Karpas-422 (cell line): ENCODE data around the gene SLC1A3. TPM values are rescaled to one million over a fixed set of nuclear protein-coding genes. Genes with fewer than 3 reads are reported as not detected.

Experiments
- DNase-seq: peaks from one replicate; pipeline ENCODE4 v3.0.0-alpha.2; 2015
- H2AFZ ChIP-seq: fragments of 200-600 bp; sonication (generic); 2 replicates; pipeline ENCODE4 v1.6.1; 2014; ENCODE audit warnings: antibody characterized with exemption, low read length, mixed read lengths
- H3K27ac ChIP-seq: fragments of 200-600 bp; sonication (generic); 2 replicates; pipeline ENCODE4 v1.5.1; 2014; ENCODE audit warnings: mild to moderate bottlenecking, low read length, moderate library complexity
- H3K27me3 ChIP-seq: fragments of 200-600 bp; sonication (generic); 2 replicates; pipeline ENCODE4 v1.6.1; 2014; ENCODE audit warnings: low read length, mixed read lengths
- H3K36me3 ChIP-seq: fragments of 200-600 bp; sonication (generic); 2 replicates; pipeline ENCODE4 v1.6.1; 2014; ENCODE audit warnings: low read length, mixed read lengths; ENCODE audit not compliant: insufficient read depth
- H3K4me1 ChIP-seq: fragments of 200-600 bp; sonication (generic); 2 replicates; pipeline ENCODE4 v1.6.1; 2014; ENCODE audit warnings: mild to moderate bottlenecking, low read length, mixed read lengths
- H3K4me2 ChIP-seq: fragments of 200-600 bp; sonication (generic); 2 replicates; pipeline ENCODE4 v1.6.1; 2014; ENCODE audit warnings: low read length, low read depth, mild to moderate bottlenecking; ENCODE audit not compliant: poor library complexity, severe bottlenecking
- H3K4me3 ChIP-seq: fragments of 200-600 bp; sonication (generic); 2 replicates; pipeline ENCODE4 v1.5.1; 2014; ENCODE audit warnings: mild to moderate bottlenecking, antibody characterized with exemption, low read length, mixed read lengths
- H3K79me2 ChIP-seq: fragments of 200-600 bp; sonication (generic); 2 replicates; pipeline ENCODE4 v1.6.1; 2014; ENCODE audit warnings: mild to moderate bottlenecking, low read length, mixed read lengths
- H3K9ac ChIP-seq: fragments of 200-600 bp; sonication (generic); 2 replicates; pipeline ENCODE4 v1.6.0; 2014; ENCODE audit warnings: low read length
- H3K9me2 ChIP-seq: fragments of 200-600 bp; sonication (generic), shearing (Covaris generic); replicated peaks from 2 replicates; pipeline ENCODE4 v1.6.0; 2014; ENCODE audit warnings: mild to moderate bottlenecking, low read length, moderate library complexity; ENCODE audit not compliant: insufficient read depth
- H3K9me3 ChIP-seq: fragments of 300-700, 200-600 bp; sonication (generic); 2 replicates; pipeline ENCODE4 v1.6.1; 2014; ENCODE audit warnings: low read length, mixed read lengths
- H4K20me1 ChIP-seq: fragments of 200-600 bp; sonication (generic); 2 replicates; pipeline ENCODE4 v1.6.1; 2014; ENCODE audit warnings: mild to moderate bottlenecking, antibody characterized with exemption, low read length, low read depth; ENCODE audit not compliant: insufficient read depth
- total RNA-seq: library from RNA; depleted of rRNA; stranded (reverse); fragments of >200 nt; shearing (Covaris generic); gene quantifications from 2 replicates; pipeline ENCODE4 v1.2.3, GENCODE V29; 2014; ENCODE audit warnings: low replicate concordance

The SLC1A3 gene
- total RNA-seq, 1 experiment from 2014 or later = not detected

DNA sequence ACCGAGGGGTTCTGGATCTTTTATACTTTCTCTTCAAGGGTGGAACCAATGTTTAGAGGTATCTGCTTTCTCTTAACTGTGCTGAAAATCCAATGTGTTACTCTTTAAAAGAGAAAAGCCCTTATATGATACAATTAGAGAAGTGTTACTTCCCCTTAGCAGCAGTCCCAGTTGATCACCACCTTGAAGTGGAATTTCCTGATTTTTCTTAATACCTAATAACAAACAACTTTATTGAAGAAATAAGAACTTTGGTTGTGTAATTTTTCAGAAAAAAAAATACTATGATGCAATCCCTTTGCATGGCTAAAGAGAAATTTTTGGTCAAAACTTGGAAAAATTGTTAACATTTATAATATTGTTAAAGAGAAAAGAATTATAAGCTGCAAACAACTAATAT is 24.7 kb downstream of the SLC1A3 start:
- Histone ChIP-seq H2AFZ (no peak overlapping the region), H3K4me1 (no peaks in the 10 kb centered on the region), H3K36me3 (no peaks in the 10 kb centered on the region), H3K79me2 (no peaks in the 10 kb centered on the region), H3K9ac (no peak overlapping the region), H3K9me3 (no peaks in the 10 kb centered on the region), H3K4me2 (no peak overlapping the region), H3K27ac (no peak overlapping the region), H3K9me2 (no peaks in the 10 kb centered on the region), H3K4me3 (no peak overlapping the region), H4K20me1 (no peaks in the 10 kb centered on the region), H3K27me3 (no peaks in the 10 kb centered on the region)
- DNase-seq = peak; percentile 9

DNA sequence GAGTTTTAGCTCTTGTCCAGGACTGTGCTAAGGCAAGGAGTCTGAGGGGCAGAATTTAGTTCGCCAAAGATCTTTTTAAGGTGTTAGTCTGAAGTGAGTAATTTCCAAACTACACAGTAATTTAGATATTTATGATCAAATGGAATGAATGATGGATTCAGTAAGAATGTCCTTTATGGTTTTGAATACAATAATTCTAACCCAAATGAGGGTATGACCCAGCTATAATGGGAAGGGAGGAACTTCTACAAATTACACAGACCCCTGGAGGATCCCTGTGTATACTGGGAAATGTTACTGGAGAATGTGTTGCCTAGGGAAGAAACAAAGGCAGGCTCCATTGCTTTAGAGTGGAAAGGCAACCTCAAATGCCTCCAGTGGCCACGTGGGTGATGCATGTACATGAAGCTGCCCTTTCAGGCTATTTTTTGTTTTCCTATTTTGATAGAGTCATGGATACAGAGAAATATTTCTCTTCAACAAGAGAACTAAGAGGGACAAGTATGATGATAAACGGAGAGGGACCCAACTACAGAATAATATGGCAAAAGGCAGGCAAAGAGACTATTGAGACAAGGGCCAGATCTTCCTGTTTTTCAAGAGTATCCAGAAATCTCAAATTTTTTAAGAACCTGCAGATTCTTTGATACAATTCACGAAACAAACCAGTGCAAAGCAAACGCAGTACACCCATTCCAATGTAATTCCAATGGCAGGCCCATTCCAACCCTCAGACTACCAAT is 25.4 kb downstream of the SLC1A3 start:
- Histone ChIP-seq H3K9ac (no peak overlapping the region), H3K27me3 (no peaks in the 10 kb centered on the region), H2AFZ (no peak overlapping the region), H4K20me1 (no peaks in the 10 kb centered on the region), H3K36me3 (no peaks in the 10 kb centered on the region), H3K4me1 (no peaks in the 10 kb centered on the region), H3K9me3 (no peaks in the 10 kb centered on the region), H3K9me2 (no peaks in the 10 kb centered on the region), H3K4me2 (no peak overlapping the region), H3K27ac (no peak overlapping the region), H3K4me3 (no peak overlapping the region), H3K79me2 (no peaks in the 10 kb centered on the region)
- no peak for DNase-seq

DNA sequence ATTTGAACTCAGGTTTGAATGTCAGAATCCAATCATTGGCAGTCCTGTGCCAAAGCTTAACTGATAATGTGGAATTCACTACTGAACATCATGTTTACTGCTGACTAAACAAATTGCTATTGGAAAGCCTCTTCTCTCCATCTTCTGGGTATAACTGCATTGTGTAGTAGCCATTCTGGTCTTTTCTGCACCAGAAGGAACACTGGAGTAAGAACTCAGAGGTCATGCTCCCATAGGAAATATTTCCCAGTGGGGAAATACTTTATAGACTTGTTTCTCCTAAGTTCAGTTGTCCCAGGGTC is 25.9 kb downstream of the SLC1A3 start:
- Histone ChIP-seq H3K27ac (no peak overlapping the region), H2AFZ (no peak overlapping the region), H3K9me3 (no peaks in the 10 kb centered on the region), H4K20me1 (no peaks in the 10 kb centered on the region), H3K9ac (no peak overlapping the region), H3K27me3 (no peaks in the 10 kb centered on the region), H3K9me2 (no peaks in the 10 kb centered on the region), H3K4me2 (no peak overlapping the region), H3K4me1 (no peaks in the 10 kb centered on the region), H3K36me3 (no peaks in the 10 kb centered on the region), H3K4me3 (no peak overlapping the region), H3K79me2 (no peaks in the 10 kb centered on the region)
- DNase-seq = no peak

DNA sequence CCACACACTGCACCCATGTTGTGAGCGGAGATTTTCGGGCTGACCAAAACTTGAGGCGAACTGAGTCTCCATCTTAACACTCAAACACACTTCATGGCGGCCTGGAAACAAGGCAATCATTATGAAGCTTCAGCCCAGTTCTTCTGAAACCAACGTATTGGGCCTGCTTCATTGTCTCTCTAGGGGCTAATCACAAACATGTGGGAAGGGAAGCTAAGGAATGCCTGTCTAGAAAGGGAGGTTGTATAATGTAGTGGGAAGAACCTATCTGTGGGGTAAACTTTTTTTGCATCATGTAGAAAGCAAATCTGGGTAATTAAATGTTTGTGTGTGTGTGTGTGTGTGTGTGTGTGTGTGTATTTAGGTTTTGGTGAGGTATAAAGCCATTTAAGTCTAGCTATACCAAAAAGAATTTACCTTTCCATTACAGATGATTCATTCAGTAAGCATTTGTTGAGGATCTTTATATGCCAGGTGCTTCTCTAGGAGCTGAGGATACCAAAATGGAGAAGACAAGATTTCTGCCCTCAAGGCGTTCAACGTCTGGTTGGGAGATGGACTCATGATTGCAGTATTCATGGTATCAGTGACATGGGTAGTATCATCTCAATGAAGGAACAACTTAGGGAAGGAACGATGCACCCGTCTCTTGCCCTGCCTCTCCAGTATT is 29.4 kb downstream of the SLC1A3 start:
- no peaks in the 10 kb centered on the region for H4K20me1 ChIP-seq
- H3K9me3 ChIP-seq = no peaks in the 10 kb centered on the region
- H3K27me3 ChIP-seq = 0 out of 2 replicates have a peak, but pooled peaks cover 2% of the 10 kb centered on the region
- H3K4me1 ChIP-seq = no peaks in the 10 kb centered on the region
- no peak overlapping the region for H3K4me2 ChIP-seq
- H3K9me2 ChIP-seq = no peaks in the 10 kb centered on the region
- no peak overlapping the region for H2AFZ ChIP-seq
- H3K79me2 ChIP-seq = no peaks in the 10 kb centered on the region
- H3K27ac ChIP-seq = no peak overlapping the region
- no peak overlapping the region for H3K9ac ChIP-seq
- H3K4me3 ChIP-seq = no peak overlapping the region
- no peaks in the 10 kb centered on the region for H3K36me3 ChIP-seq
- no peak for DNase-seq

DNA sequence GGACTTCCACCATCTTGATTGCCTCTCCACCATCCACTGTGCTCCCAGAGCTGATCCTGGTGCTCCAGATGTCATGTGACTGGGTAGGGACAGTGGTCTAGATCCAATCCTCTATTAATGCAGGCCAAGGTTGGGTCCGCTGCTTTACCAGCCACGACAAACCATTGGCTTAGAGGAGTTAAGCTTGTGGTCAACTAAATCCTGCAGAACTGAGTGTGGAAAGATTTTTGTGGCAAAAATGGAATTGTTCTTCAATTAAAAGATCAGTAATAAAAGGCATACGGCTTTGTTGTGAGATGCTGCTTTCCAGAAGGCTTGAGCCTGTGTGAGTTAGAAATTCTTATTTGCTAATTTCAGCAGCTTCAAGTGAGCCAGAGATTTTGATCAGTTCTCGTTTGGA is 30.7 kb downstream of the SLC1A3 start:
- H3K4me2 ChIP-seq = no peak overlapping the region
- H3K9me2 ChIP-seq = no peaks in the 10 kb centered on the region
- H3K4me3 ChIP-seq = no peak overlapping the region
- no peaks in the 10 kb centered on the region for H3K79me2 ChIP-seq
- no peak overlapping the region for H3K9ac ChIP-seq
- no peaks in the 10 kb centered on the region for H3K4me1 ChIP-seq
- H4K20me1 ChIP-seq = no peaks in the 10 kb centered on the region
- no peak overlapping the region for H3K27ac ChIP-seq
- no peak overlapping the region for H2AFZ ChIP-seq
- DNase-seq = no peak
- no peaks in the 10 kb centered on the region for H3K36me3 ChIP-seq
- 0 out of 2 replicates have a peak, but pooled peaks cover 2% of the 10 kb centered on the region for H3K27me3 ChIP-seq
- H3K9me3 ChIP-seq = no peaks in the 10 kb centered on the region

DNA sequence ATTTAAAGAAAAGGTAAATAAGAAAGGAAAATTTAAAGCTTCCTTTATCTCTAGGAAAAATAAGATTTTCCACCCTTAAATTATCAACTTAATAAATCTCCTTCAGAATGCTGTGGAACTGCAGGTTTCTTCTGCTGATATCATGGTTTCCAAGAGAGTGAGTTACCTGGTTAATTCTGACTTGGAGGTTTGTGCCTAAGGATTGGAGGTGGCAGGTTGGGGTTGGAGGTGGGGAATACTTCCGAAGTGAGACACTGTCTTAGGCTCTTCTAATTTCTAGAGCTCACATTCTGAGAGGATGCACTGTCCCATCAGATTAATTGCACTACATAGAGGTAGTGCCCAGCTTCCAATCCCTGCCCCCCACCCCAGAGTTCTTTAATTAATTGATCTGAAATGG is 31.1 kb downstream of the SLC1A3 start:
- H3K4me3 ChIP-seq = no peak overlapping the region
- no peak overlapping the region for H3K9ac ChIP-seq
- H3K4me1 ChIP-seq = no peaks in the 10 kb centered on the region
- DNase-seq = no peak
- H4K20me1 ChIP-seq = no peaks in the 10 kb centered on the region
- no peak overlapping the region for H3K27ac ChIP-seq
- 0 out of 2 replicates have a peak, but pooled peaks cover 2% of the 10 kb centered on the region for H3K27me3 ChIP-seq
- H3K9me2 ChIP-seq = no peaks in the 10 kb centered on the region
- no peak overlapping the region for H3K4me2 ChIP-seq
- no peak overlapping the region for H2AFZ ChIP-seq
- no peaks in the 10 kb centered on the region for H3K79me2 ChIP-seq
- no peaks in the 10 kb centered on the region for H3K9me3 ChIP-seq
- no peaks in the 10 kb centered on the region for H3K36me3 ChIP-seq

DNA sequence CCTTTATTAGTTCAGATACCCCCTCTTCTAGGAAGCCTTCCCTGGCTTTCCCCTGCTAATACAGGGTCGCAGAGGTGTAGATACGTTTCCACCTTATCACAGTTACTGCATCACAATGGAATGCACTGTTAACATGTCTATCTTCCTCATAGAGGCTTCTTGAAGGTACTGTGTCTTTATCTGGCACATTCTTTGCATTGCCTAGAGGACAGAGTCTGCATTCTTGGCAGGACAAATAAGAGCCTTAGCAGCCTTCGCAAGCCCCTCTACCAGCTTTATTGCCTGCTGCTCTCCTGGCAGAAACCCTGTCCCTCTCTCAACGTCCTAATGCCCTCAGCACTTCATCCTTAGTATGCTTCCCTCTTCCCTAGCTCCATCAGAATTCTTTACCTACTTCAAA is 31.6 kb downstream of the SLC1A3 start:
- Histone ChIP-seq H3K4me3 (no peak overlapping the region), H3K36me3 (no peaks in the 10 kb centered on the region), H3K79me2 (no peaks in the 10 kb centered on the region), H3K27me3 (0 out of 2 replicates have a peak, but pooled peaks cover 2% of the 10 kb centered on the region), H3K9ac (no peak overlapping the region), H3K9me3 (no peaks in the 10 kb centered on the region), H4K20me1 (no peaks in the 10 kb centered on the region), H3K4me1 (no peaks in the 10 kb centered on the region), H2AFZ (no peak overlapping the region), H3K4me2 (no peak overlapping the region), H3K9me2 (no peaks in the 10 kb centered on the region), H3K27ac (no peak overlapping the region)
- DNase-seq = no peak

DNA sequence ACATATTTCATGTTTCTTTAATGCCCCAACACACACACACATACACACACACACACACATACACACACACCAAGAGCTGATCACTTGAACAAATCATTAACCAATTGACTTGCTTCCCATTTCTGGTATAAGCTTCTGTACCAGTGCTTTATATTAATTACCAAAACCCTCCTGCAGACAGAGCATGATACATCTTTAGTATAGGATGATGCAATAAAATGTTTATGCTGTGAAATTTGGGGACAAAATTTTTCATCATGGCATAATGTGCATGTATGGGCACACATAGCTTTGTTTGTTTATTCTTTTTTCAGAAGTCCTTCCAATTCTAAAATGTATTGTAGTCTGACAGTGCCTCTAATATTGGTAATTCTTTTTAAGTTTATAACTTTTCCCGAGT is 34.5 kb downstream of the SLC1A3 start:
- H3K36me3 ChIP-seq = no peaks in the 10 kb centered on the region
- H3K9me2 ChIP-seq = no peaks in the 10 kb centered on the region
- no peaks in the 10 kb centered on the region for H4K20me1 ChIP-seq
- no peaks in the 10 kb centered on the region for H3K9me3 ChIP-seq
- no peak overlapping the region for H3K4me3 ChIP-seq
- 0 out of 2 replicates have a peak, but pooled peaks cover 2% of the 10 kb centered on the region for H3K27me3 ChIP-seq
- no peak overlapping the region for H3K9ac ChIP-seq
- H3K4me2 ChIP-seq = no peak overlapping the region
- H3K27ac ChIP-seq = no peak overlapping the region
- DNase-seq = no peak
- H3K4me1 ChIP-seq = no peaks in the 10 kb centered on the region
- H3K79me2 ChIP-seq = no peaks in the 10 kb centered on the region
- H2AFZ ChIP-seq = no peak overlapping the region
